Suprapubic skin (tissue), 4 donors: Measurements from ENCODE around the gene SRBD1. TPM values are rescaled to one million over a fixed set of nuclear protein-coding genes. Genes with fewer than 3 reads are reported as not detected.

ENCODE experiments used
- DNase-seq, 2 donors: peaks; one replicate each; pipeline ENCODE4 v3.0.0-alpha.2; 2019; ENCODE audit warnings: low spot score in 2 of 2
- H3K27ac ChIP-seq: fragments of 200-600 bp; sonication (generic); one replicate; pipeline ENCODE4 v1.5.1; 2019
- H3K27me3 ChIP-seq: fragments of 200-600 bp; sonication (generic); one replicate; pipeline ENCODE4 v1.5.1; 2019
- H3K36me3 ChIP-seq: fragments of 200-600 bp; sonication (generic); one replicate; pipeline ENCODE4 v1.5.1; 2019
- H3K4me1 ChIP-seq: fragments of 200-600 bp; sonication (generic); one replicate; pipeline ENCODE4 v1.5.1; 2019
- H3K4me3 ChIP-seq: fragments of 200-600 bp; sonication (generic); one replicate; pipeline ENCODE4 v1.5.1; 2019; ENCODE audit warnings: mild to moderate bottlenecking
- H3K9me3 ChIP-seq: fragments of 200-600 bp; sonication (generic); one replicate; pipeline ENCODE4 v1.5.1; 2019
- CTCF ChIP-seq, 2 donors: fragments of 200-600 bp in 1 of 2; fragments of 450-650 bp in 1 of 2; sonication (generic) in 1 of 2; IDR thresholded peaks; one replicate each; pipeline ENCODE4 v1.5.1; 2016 to 2019; ENCODE audit warnings: antibody characterized with exemption in 2 of 2, mild to moderate bottlenecking in 1 of 2, moderate library complexity in 1 of 2
- EP300 ChIP-seq: sonication (generic); formaldehyde crosslinking; IDR thresholded peaks from one replicate; pipeline ENCODE4 v1.6.1; 2017; ENCODE audit warnings: antibody characterized with exemption
- POLR2A ChIP-seq, 2 donors: fragments of 450-650 bp; IDR thresholded peaks; one replicate each; pipeline ENCODE4 v1.6.1; 2017; ENCODE audit warnings: antibody characterized with exemption in 2 of 2, mild to moderate bottlenecking in 2 of 2, moderate library complexity in 2 of 2
- POLR2AphosphoS5 ChIP-seq, 3 donors: sonication (generic); formaldehyde crosslinking; IDR thresholded peaks; one replicate each; pipeline ENCODE4 v1.6.1; 2017; ENCODE audit warnings: antibody characterized with exemption in 3 of 3
- WGBS: methylation state at CpG from one replicate; pipeline ENCODE4 v1.1.5; 2018; 5-methylcytosine and 5-hydroxymethylcytosine counted together
- total RNA-seq, 4 donors: library from RNA; depleted of rRNA; stranded (reverse); fragments of >200 nt; gene quantifications; one replicate each; pipeline ENCODE4 v1.1.0, GENCODE V29; 2016

The SRBD1 gene
- total RNA-seq, 4 donors from 2014 or later, result 6.1 to 9.6 (median 7.2) TPM

- Histone ChIP-seq H3K4me3 (no peak overlapping the region), H3K27me3 (peaks cover 6% of the 10 kb centered on the region), H3K36me3 (no peaks in the 10 kb centered on the region), H3K9me3 (no peaks in the 10 kb centered on the region), H3K27ac (no peak overlapping the region), H3K4me1 (no peaks in the 10 kb centered on the region)
- no peak for DNase-seq
- 49% methylated on average over 8 of the region's 8 CpGs for WGBS
- TF ChIP-seq EP300 (no peak), POLR2AphosphoS5 (IDR thresholded peaks at IDR 0.05) (no peak), POLR2A (IDR thresholded peaks at IDR 0.05) (no peak), CTCF (IDR thresholded peaks at IDR 0.05) (no peak)
These were observed 265.5 kb downstream of the SRBD1 start for GRCh38 chr2:45345331-45346234.

- TF ChIP-seq POLR2AphosphoS5 (IDR thresholded peaks at IDR 0.05) (no peak), POLR2A (IDR thresholded peaks at IDR 0.05) (no peak), EP300 (no peak), CTCF (IDR thresholded peaks at IDR 0.05) (no peak)
- WGBS, result 91% methylated on average over 5 of the region's 5 CpGs
These were observed 266.6 kb downstream of the SRBD1 start for GRCh38 chr2:45344502-45344901.

GRCh38 chr2:45344071-45344470, 267.0 kb downstream of the SRBD1 start:
- H3K27me3 ChIP-seq, result peaks cover 6% of the 10 kb centered on the region
- no peaks in the 10 kb centered on the region for H3K36me3 ChIP-seq
- H3K27ac ChIP-seq, result no peak overlapping the region
- H3K4me3 ChIP-seq, result no peak overlapping the region
- H3K9me3 ChIP-seq, result no peaks in the 10 kb centered on the region
- WGBS, result 85% methylated on average over 9 of the region's 9 CpGs
- no peaks in the 10 kb centered on the region for H3K4me1 ChIP-seq
- no peak for TF ChIP-seq POLR2A (IDR thresholded peaks at IDR 0.05)
- TF ChIP-seq CTCF (IDR thresholded peaks at IDR 0.05), result no peak
- TF ChIP-seq EP300, result no peak
- no peak for TF ChIP-seq POLR2AphosphoS5 (IDR thresholded peaks at IDR 0.05)
- DNase-seq, result no peak

More at GRCh38 chr2:45344502-45344901, 266.6 kb downstream of the SRBD1 start:
- Histone ChIP-seq H3K4me3 (no peak overlapping the region), H3K4me1 (no peaks in the 10 kb centered on the region), H3K36me3 (no peaks in the 10 kb centered on the region), H3K27me3 (peaks cover 6% of the 10 kb centered on the region), H3K27ac (no peak overlapping the region), H3K9me3 (no peaks in the 10 kb centered on the region)
- DNase-seq, result no peak

- Histone ChIP-seq H3K9me3 (no peaks in the 10 kb centered on the region), H3K27me3 (peaks cover 6% of the 10 kb centered on the region), H3K27ac (no peak overlapping the region), H3K4me1 (no peaks in the 10 kb centered on the region), H3K36me3 (no peaks in the 10 kb centered on the region), H3K4me3 (no peak overlapping the region)
- DNase-seq, result peak in 1 of 2 donors; percentile 23
- TF ChIP-seq EP300 (no peak), CTCF (IDR thresholded peaks at IDR 0.05) (no peak), POLR2AphosphoS5 (IDR thresholded peaks at IDR 0.05) (no peak), POLR2A (IDR thresholded peaks at IDR 0.05) (no peak)
- WGBS, result 78% methylated on average over 16 of the region's 19 CpGs
These were observed 267.6 kb downstream of the SRBD1 start for GRCh38 chr2:45343251-45344017.

- Histone ChIP-seq H3K36me3 (no peaks in the 10 kb centered on the region), H3K27ac (no peak overlapping the region), H3K27me3 (no peaks in the 10 kb centered on the region), H3K4me1 (no peaks in the 10 kb centered on the region), H3K4me3 (no peak overlapping the region), H3K9me3 (no peaks in the 10 kb centered on the region)
- DNase-seq, result no peak
- TF ChIP-seq CTCF (IDR thresholded peaks at IDR 0.05) (no peak), POLR2AphosphoS5 (IDR thresholded peaks at IDR 0.05) (no peak), POLR2A (IDR thresholded peaks at IDR 0.05) (no peak), EP300 (no peak)
- WGBS, result 82% methylated on average over 3 of the region's 3 CpGs
These were observed 270.7 kb downstream of the SRBD1 start for GRCh38 chr2:45340318-45340717.
